SU-DHL-6 (cell line): ENCODE results near the gene AUH.
A peak's percentile ranks its signal among the peaks of the same experiment; 100 is the strongest.

ENCODE experiments used
- H2AFZ ChIP-seq: fragments of 200-600 bp; sonication (generic); 2 replicates; pipeline ENCODE4 v1.6.1; 2014; ENCODE audit warnings: low read depth, mild to moderate bottlenecking, moderate library complexity, mixed read lengths, antibody characterized with exemption, low read length; ENCODE audit not compliant: severe bottlenecking
- H3F3A ChIP-seq: fragments of 200-600 bp; shearing (Covaris generic); 2 replicates; pipeline ENCODE4 v1.6.0; 2016; ENCODE audit warnings: antibody characterized with exemption, mild to moderate bottlenecking; ENCODE audit not compliant: insufficient read depth
- H3K27ac ChIP-seq: fragments of 200-600 bp; sonication (generic); 2 replicates; pipeline ENCODE4 v1.5.1; 2016; ENCODE audit warnings: low read depth, mild to moderate bottlenecking, low read length, moderate library complexity, mixed read lengths
- H3K27me3 ChIP-seq: fragments of 200-600 bp; sonication (generic), shearing (Covaris generic); 2 replicates; pipeline ENCODE4 v1.6.0; 2014; ENCODE audit warnings: mild to moderate bottlenecking, low read length
- H3K36me3 ChIP-seq: fragments of 200-600 bp; sonication (generic); 2 replicates; pipeline ENCODE4 v1.6.1; 2014; ENCODE audit warnings: mild to moderate bottlenecking, low read length, mixed read lengths
- H3K4me2 ChIP-seq: fragments of 300-600, 200-600 bp; shearing (Covaris generic), sonication (generic); 2 replicates; pipeline ENCODE4 v1.6.0; 2014; ENCODE audit warnings: low read length, low read depth, mild to moderate bottlenecking; ENCODE audit not compliant: poor library complexity, severe bottlenecking
- H3K4me3 ChIP-seq: fragments of 200-600 bp; sonication (generic); 2 replicates; pipeline ENCODE4 v1.5.1; 2014; ENCODE audit warnings: antibody characterized with exemption, low read length, mild to moderate bottlenecking, mixed read lengths; ENCODE audit not compliant: insufficient read depth, poor library complexity, severe bottlenecking
- H3K79me2 ChIP-seq: fragments of 200-600 bp; sonication (generic); 2 replicates; pipeline ENCODE4 v1.6.1; 2014; ENCODE audit warnings: mild to moderate bottlenecking, low read length, moderate library complexity; ENCODE audit not compliant: insufficient read depth
- H3K9ac ChIP-seq: fragments of 200-600 bp; sonication (generic); 2 replicates; pipeline ENCODE4 v1.7.0; 2014; ENCODE audit warnings: mild to moderate bottlenecking, low read length
- H3K9me2 ChIP-seq: fragments of 200-600 bp; sonication (generic); replicated peaks from 2 replicates; pipeline ENCODE4 v1.6.1; 2014; ENCODE audit warnings: low read length; ENCODE audit not compliant: insufficient read depth
- H3K9me3 ChIP-seq: fragments of 200-600 bp; sonication (generic); 2 replicates; pipeline ENCODE4 v1.6.1; 2014; ENCODE audit warnings: low read length, mixed read lengths; ENCODE audit not compliant: insufficient read depth
- H4K20me1 ChIP-seq: fragments of 200-600 bp; sonication (generic); 2 replicates; pipeline ENCODE4 v1.6.1; 2014; ENCODE audit warnings: low read depth, mild to moderate bottlenecking, antibody characterized with exemption, low read length, moderate library complexity, mixed read lengths
- CTCF ChIP-seq: fragments of 200-600 bp; sonication (generic); IDR thresholded peaks from one replicate; pipeline ENCODE4 v1.5.1; 2017; ENCODE audit warnings: antibody characterized with exemption, mild to moderate bottlenecking, low read length, moderate library complexity; ENCODE audit not compliant: insufficient read depth, poor library complexity, severe bottlenecking
- EZH2phosphoT487 ChIP-seq: fragments of 200-600 bp; sonication (generic), shearing (Covaris generic); conservative IDR thresholded peaks from 2 replicates; pipeline ENCODE4 v1.6.1; 2018; ENCODE audit warnings: mild to moderate bottlenecking, antibody characterized with exemption, low read length, moderate library complexity, mixed read lengths

Gene AUH

GRCh38 chr9:91176426-91176825, 185.3 kb downstream of the AUH start:
- Histone ChIP-seq H3K4me2 (no peak overlapping the region), H3K9me3 (peaks cover under 1% of the 10 kb centered on the region; the same call in 1 of the 2 replicates), H3K27me3 (no peaks in the 10 kb centered on the region), H3K9ac (no peak overlapping the region), H3K36me3 (no peaks in the 10 kb centered on the region), H3K27ac (no peak overlapping the region), H3K9me2 (no peaks in the 10 kb centered on the region), H2AFZ (no peak overlapping the region), H4K20me1 (no peaks in the 10 kb centered on the region), H3K79me2 (no peaks in the 10 kb centered on the region), H3F3A (no peaks in the 10 kb centered on the region), H3K4me3 (no peak overlapping the region)
- TF ChIP-seq CTCF (no peak), EZH2phosphoT487 (no peak)

- H3F3A ChIP-seq, result no peaks in the 10 kb centered on the region
- H3K36me3 ChIP-seq, result no peaks in the 10 kb centered on the region
- H3K9ac ChIP-seq, result no peak overlapping the region
- no peak overlapping the region for H2AFZ ChIP-seq
- peak overlapping the region; percentile 37; the same call in 1 of the 2 replicates for H3K27ac ChIP-seq
- peak overlapping the region; percentile 52 for H3K4me2 ChIP-seq
- peaks cover 10% of the 10 kb centered on the region; the same call in 1 of the 2 replicates for H3K9me3 ChIP-seq
- no peak overlapping the region for H3K4me3 ChIP-seq
- no peaks in the 10 kb centered on the region for H3K27me3 ChIP-seq
- H4K20me1 ChIP-seq, result no peaks in the 10 kb centered on the region
- no peaks in the 10 kb centered on the region for H3K9me2 ChIP-seq
- H3K79me2 ChIP-seq, result no peaks in the 10 kb centered on the region
- TF ChIP-seq EZH2phosphoT487, result no peak
- TF ChIP-seq CTCF, result no peak
Measured at GRCh38 chr9:91174772-91175171, 186.9 kb downstream of the AUH start.

DNA sequence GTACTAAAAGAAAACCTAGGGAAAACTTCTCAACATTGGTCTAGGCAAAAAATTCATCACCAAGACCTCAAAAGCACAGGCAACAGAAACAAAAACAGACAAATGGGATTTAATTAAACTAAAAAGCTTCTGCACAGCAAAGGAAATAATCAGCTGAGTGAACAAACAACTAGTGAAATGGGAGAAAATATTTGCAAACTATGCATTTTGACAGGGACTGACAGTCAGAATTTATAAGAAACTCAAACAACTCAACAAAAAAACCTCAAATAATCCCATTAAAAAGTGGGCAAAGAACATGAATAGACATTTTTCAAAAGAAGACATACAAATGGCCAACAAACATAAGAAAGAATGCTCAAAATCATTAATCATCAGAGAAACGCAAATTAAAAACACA, 189.4 kb downstream of the AUH start:
- Histone ChIP-seq H3K9ac (no peak overlapping the region), H3K9me3 (peaks cover 10% of the 10 kb centered on the region; the same call in 1 of the 2 replicates), H3K79me2 (no peaks in the 10 kb centered on the region), H3K4me2 (no peak overlapping the region), H3F3A (no peaks in the 10 kb centered on the region), H3K4me3 (no peak overlapping the region), H2AFZ (no peak overlapping the region), H3K36me3 (no peaks in the 10 kb centered on the region), H3K27me3 (no peaks in the 10 kb centered on the region), H3K9me2 (no peaks in the 10 kb centered on the region), H3K27ac (no peak overlapping the region), H4K20me1 (no peaks in the 10 kb centered on the region)
- TF ChIP-seq CTCF (no peak), EZH2phosphoT487 (no peak)
